Colonic mucosa (tissue), 4 donors: ENCODE measurements around the gene SAA4. TPM values are rescaled to one million over a fixed set of nuclear protein-coding genes. Genes with fewer than 3 reads are reported as not detected.

Experiments
- DNase-seq: peaks from one replicate; pipeline ENCODE4 v3.0.0-alpha.2; 2020
- H3K27ac ChIP-seq: fragments of 200-600 bp; one replicate; pipeline ENCODE4 v1.8.0; 2021
- H3K27me3 ChIP-seq: fragments of 200-600 bp; one replicate; pipeline ENCODE4 v1.8.0; 2021
- H3K36me3 ChIP-seq: fragments of 200-600 bp; one replicate; pipeline ENCODE4 v1.8.0; 2021
- H3K4me1 ChIP-seq: fragments of 200-600 bp; one replicate; pipeline ENCODE4 v1.8.0; 2021; ENCODE audit warnings: mild to moderate bottlenecking
- H3K4me3 ChIP-seq: fragments of 200-600 bp; one replicate; pipeline ENCODE4 v1.8.0; 2021
- H3K9ac ChIP-seq, 2 donors: one replicate each; pipeline ENCODE4 v1.7.0; 2013; ENCODE audit warnings: control low read depth in 2 of 2, low read depth in 2 of 2, low read length in 2 of 2
- H3K9me3 ChIP-seq: fragments of 200-600 bp; one replicate; pipeline ENCODE4 v1.8.0; 2021
- CTCF ChIP-seq: fragments of 200-600 bp; IDR thresholded peaks from one replicate; pipeline ENCODE4 v1.8.0; 2022; ENCODE audit warnings: antibody characterized with exemption, mild to moderate bottlenecking
- intact Hi-C: fragments of 100-400 bp; cut with DNase I; formaldehyde crosslinking; loops from one replicate; pipeline ENCODE4 v1.14.1; 2022
- total RNA-seq, 2 donors: library from RNA; stranded (reverse); fragmentation: NEBNext Ultra II Directional in 1 of 2; extraction: Animal tissue kit (Norgen Biotek cat#: 25700) in 1 of 2; gene quantifications; one replicate each; pipeline ENCODE4 v1.2.1, GENCODE V29; 2021
- donor health status: healthy.
- donor health status: DM: no; HTN: no; CAD: no.
- donor health status: DM: no; HTN: no; CAD: no.

SAA4 gene
- total RNA-seq, 2 donors from 2014 or later, result 0.86 TPM; not detected in 1

- no peak for DNase-seq
These were observed 3.1 kb upstream of the SAA4 start for GRCh38 chr11:18239655-18240054.

GRCh38 chr11:18235394-18236334, 938 bp downstream of the SAA4 start:
- Histone ChIP-seq H3K27me3 (no peaks in the 10 kb centered on the region), H3K27ac (no peak overlapping the region), H3K9ac (no peak overlapping the region), H3K9me3 (no peaks in the 10 kb centered on the region), H3K36me3 (no peaks in the 10 kb centered on the region), H3K4me3 (no peak overlapping the region), H3K4me1 (no peaks in the 10 kb centered on the region)
- TF ChIP-seq CTCF, result no peak
- DNase-seq, result no peak
- intact Hi-C loops, result no loop called here

More at GRCh38 chr11:18239655-18240054, 3.1 kb upstream of the SAA4 start:
- no peaks in the 10 kb centered on the region for H3K36me3 ChIP-seq
- no peak overlapping the region for H3K9ac ChIP-seq
- H3K27me3 ChIP-seq, result no peaks in the 10 kb centered on the region
- H3K4me3 ChIP-seq, result no peak overlapping the region
- no peak for TF ChIP-seq CTCF
- no peaks in the 10 kb centered on the region for H3K4me1 ChIP-seq
- intact Hi-C loops, result no loop called here
- no peak overlapping the region for H3K27ac ChIP-seq
- no peaks in the 10 kb centered on the region for H3K9me3 ChIP-seq

GRCh38 chr11:18233912-18234311, 2.7 kb downstream of the SAA4 start:
- intact Hi-C loops, result no loop called here

GRCh38 chr11:18230859-18231258, 5.7 kb downstream of the SAA4 start:
- intact Hi-C loops, result no loop called here
- no peak for TF ChIP-seq CTCF
- H3K9me3 ChIP-seq, result no peaks in the 10 kb centered on the region

More at GRCh38 chr11:18233912-18234311, 2.7 kb downstream of the SAA4 start:
- Histone ChIP-seq H3K27ac (no peak overlapping the region), H3K36me3 (no peaks in the 10 kb centered on the region), H3K27me3 (no peaks in the 10 kb centered on the region), H3K4me3 (no peak overlapping the region), H3K9ac (no peak overlapping the region), H3K4me1 (no peaks in the 10 kb centered on the region), H3K9me3 (no peaks in the 10 kb centered on the region)
- no peak for TF ChIP-seq CTCF
- DNase-seq, result no peak

GRCh38 chr11:18229501-18229900, 7.1 kb downstream of the SAA4 start:
- H3K36me3 ChIP-seq, result no peaks in the 10 kb centered on the region

More at GRCh38 chr11:18230859-18231258, 5.7 kb downstream of the SAA4 start:
- Histone ChIP-seq H3K27ac (no peak overlapping the region), H3K36me3 (no peaks in the 10 kb centered on the region), H3K4me3 (no peak overlapping the region), H3K27me3 (no peaks in the 10 kb centered on the region), H3K9ac (no peak overlapping the region), H3K4me1 (no peaks in the 10 kb centered on the region)
- no peak for DNase-seq

More at GRCh38 chr11:18229501-18229900, 7.1 kb downstream of the SAA4 start:
- no peaks in the 10 kb centered on the region for H3K9me3 ChIP-seq
- H3K4me1 ChIP-seq, result no peaks in the 10 kb centered on the region
- no peak overlapping the region for H3K4me3 ChIP-seq
- no peak for TF ChIP-seq CTCF
- intact Hi-C loops, result no loop called here
- no peak for DNase-seq
- no peaks in the 10 kb centered on the region for H3K27me3 ChIP-seq
- H3K27ac ChIP-seq, result no peak overlapping the region
- H3K9ac ChIP-seq, result no peak overlapping the region
